ENCODE measurements around the gene MME.
"Not testable (repeated sequence)": the region's sequence is repeated elsewhere in the genome, so short reads cannot be mapped to it uniquely, and the experiment has no call there.

The MME gene

DNA sequence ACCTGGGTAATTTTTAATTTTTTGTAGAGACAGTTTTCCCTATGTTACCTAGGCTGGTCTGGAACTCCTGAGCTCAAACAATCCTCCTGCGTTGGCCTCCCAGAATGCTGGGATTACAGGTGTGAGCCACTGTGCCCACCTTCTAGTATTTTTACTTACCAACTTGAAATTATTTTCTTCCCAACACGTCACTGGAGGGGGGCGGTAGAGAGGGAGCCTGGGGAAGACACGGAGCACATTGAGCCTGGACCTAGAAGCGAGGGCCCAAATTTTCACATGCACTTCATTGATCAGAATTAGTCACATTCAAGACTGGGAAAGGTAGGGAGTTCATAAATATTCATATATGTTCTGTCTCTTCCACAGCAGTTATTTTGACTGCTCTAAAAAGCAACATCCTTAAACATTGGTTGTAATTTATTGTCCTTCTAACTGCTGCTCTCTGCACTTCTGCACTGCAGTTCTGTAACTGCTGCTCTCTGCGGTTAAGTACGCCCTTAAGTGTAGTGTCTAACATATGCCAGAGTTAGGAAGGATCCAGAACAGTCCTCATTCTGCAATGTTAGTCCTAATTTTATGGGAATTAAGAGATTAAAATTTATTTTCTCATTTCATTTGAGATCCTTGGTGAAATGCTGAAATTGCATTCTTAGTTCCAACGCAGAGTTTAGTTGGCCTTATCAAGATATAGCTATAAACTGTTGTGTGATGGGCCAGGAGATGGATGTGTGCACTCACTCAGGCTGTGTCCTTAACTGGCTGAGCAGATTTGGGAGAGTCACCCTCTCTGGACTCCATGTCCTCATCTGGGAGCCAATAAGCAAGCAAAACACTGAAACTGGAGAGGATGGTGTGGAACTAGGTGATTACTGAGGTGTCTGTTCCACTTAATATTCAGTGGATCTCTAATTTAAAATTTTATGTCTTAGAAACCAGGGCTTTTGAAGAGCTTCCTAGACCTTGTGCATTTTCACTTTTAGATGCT is 115.1 kb downstream of the MME start:
- no peak for DNase-seq

DNA sequence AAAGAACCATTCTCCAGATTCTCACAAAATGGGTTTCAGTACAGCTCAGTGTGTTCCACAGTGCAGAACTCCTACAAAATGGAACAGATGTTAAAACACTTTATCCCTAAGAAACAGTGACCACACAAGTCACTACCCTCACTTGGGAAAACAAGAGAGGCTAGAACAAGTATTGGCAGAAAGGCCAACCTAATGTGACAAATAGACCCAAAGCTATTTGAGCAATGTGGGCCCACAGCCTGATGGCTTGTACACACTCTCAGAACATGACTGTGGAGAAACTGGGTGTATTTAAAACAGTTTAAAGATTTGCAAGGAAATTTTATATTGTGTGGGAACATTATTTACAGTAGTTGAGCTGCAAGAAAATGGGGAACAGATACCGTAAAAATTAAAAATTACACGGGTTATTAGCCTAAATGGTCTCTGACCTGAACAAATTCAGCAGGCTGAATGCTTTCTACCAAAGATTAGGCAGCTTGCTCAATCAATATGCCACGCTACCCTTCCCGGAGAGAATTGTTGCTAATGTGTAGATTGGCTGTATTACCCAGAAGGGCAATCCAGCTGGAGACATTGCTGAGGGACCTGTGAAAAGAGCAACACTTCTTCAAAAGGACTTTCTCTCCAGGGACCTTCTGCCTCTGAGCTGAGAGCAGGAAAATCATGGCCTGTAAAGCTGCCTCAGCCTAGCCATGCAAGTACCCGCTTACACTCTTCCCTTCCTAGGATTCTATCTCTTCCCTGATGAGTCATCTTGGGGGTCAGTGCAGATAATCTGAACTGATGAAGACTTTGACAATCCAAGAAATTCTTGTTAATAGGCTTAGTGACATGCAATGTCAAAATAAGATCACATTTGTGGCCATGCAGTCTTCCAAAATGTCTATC is 116.3 kb downstream of the MME start:
- DNase-seq: no peak

DNA sequence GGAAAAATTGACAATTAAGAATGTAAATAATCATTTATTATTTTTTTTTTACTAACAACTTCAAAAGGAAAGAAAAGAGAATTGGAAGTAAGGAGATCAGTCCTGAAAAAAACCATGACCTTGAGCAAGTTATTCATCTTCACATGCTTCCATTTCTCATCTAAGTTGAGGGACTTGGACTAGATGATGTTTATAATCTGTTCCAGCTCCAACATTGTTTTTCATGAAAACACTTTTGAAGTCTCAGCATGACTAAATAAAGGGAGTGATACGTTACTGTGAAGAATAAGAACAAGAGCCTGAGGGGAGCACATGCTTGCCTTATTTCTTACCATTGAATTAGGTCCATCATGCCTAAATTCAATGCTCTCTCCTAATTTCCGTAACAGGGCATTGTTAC is 117.7 kb downstream of the MME start:
- no peak for DNase-seq

DNA sequence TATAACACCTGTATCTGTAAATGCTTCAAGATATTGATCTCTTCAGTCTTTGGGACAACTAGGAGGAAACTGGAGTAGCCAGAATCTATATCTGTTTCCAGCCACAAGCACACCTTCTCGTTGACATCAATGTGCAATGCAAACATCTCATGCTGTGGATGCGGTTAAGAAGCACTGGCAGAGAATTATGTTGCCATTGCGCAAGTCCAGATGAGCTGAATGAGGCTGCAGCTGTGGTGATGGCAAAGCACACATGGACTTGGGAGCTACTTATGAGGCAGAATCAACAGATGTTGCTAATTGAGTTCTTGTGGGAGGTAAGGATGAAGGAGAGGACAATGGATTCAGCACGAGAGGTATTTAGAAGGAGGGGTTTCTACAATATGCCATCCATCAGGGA is 122.5 kb downstream of the MME start:
- peak; percentile 52 for DNase-seq

DNA sequence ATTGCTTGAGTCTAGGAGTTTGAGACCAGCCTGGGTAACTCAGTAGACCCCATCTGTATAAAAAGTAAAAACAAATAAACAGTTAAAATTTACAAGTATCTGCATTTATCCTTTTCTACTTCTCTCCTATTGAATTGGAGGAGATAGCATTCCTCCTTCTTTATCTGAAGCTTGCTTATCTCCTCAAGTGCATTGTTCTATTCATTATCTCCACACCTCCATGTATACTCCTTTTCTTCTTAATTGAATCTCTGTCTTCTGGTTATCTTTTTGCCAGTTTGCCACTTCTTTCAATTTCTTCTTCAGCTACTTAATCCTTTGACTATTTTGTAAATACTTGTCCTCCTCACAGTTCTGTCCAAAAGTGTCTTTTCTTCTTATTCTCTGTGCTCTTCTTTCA is 124.7 kb downstream of the MME start:
- no peak for DNase-seq

DNA sequence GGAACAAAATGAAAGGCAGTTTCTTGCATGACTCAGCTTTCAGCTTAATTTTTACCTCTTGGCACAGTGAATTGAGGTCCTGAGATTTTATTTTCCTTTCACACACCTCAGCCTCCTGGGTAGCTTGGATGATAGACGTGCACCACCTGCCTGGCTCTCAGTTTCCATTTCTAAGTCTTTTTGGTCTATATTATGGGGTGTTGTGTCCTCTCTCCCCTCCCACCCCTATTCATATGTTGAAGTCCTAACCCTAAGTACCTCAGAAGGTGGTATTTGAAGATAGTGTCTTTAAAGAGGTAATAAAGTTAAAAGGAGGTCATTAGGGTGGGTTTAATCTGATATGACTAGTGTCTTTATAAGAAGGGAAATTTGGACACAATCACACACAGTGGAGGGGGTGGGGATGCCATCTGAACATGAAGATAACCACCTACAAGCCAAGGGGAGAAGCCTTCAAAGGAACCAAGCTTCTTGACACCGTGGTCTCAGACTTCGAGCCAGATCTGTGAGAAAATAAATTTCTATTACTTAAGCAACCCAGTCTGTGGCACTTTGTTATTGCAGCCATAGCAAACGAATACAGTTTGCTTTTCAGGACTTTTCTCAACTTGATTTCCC is 128.2 kb downstream of the MME start:
- DNase-seq: no peak

DNA sequence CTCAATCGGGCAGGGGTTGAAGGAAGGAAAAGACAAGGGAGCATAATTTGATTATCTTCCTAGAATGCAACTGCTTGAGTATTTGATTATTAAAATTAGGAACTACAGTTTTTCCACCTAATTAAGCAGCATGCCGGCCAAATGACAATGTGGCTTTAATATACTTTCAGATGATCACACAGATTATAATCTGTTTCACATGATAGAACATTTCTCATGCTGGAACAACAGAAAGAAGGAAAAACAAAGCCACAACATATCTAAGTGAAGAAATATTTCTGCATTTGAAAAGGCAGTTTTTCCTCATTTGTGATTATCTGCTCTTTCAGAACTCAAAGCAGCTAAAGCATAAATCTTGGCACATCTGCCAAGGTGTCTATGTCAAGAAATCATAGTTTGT is 130.6 kb downstream of the MME start:
- no peak for DNase-seq

DNA sequence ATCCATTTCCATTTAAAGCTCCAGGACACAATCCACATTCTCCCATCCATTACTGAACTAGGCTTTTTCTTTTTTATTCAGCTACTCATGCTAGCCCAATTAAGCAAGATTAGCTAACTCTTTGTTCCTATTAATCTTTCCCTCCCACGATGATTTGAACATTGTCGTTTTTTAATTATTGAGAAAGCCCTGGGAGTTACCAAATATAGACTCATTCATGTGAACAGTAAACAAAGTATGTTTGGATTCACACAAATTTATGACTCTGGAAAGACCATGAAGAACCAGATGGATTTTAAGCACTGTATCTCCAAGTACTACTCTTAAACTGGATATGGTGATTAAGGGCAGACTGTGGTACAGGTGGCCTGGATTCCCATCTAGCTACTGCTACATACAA is 131.1 kb downstream of the MME start:
- DNase-seq: no peak

DNA sequence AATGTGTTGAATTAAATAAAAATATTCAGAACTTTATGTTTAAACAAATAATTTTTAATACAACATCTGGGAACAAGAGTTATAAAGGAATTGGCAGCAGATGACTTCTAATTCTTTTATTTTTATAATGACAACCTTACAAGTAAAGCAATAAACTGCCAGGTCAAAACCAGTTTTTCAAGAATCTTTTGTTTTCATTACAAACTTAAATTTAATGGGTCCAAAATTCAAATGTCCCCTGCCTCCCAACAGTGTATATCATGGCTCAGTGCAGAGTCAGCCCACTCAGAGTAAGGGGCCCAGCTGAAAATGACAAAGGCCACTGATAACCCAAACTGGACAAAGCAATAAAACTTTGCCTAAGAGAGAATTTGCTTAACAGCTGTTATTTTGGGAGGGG is 131.8 kb downstream of the MME start:
- no peak for DNase-seq

DNA sequence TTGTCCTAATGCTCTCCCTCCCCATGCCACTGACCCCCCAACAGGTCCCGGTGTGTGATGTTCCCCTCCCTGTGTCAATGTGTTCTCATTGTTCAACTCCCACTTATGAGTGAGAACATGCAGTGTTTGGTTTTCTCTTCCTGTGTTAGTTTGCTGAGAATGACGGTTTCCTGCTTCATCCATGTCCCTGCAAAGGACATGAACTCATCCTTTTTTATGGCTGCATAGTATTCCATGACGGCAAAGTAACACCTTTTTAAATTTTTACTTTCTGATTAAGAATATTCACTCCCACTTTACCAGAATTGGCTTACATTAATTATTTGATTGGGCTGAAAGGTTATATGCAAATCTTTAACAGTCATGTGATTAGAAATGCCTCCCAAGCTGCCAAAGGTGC is 135.9 kb downstream of the MME start:
- DNase-seq: not testable (repeated sequence)

DNA sequence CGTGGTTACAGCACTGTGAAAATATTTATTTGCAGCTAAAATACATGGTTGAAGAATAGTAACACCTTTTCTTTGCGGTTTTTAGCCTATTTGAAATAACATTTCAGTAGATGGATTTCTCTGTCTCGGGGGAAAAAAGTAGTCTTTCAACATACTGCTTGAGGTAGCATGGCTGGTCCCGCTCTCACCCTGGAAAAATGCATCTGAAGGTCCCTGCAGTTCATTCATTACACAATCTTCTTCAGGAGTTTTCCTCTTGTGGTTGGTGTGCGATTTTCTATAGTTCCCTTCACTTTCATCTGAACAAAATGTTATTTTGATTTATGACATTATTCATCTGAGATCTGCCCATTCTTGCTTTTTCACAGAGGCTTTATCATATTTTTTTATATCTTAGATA is 137.5 kb downstream of the MME start:
- no peak for DNase-seq

DNA sequence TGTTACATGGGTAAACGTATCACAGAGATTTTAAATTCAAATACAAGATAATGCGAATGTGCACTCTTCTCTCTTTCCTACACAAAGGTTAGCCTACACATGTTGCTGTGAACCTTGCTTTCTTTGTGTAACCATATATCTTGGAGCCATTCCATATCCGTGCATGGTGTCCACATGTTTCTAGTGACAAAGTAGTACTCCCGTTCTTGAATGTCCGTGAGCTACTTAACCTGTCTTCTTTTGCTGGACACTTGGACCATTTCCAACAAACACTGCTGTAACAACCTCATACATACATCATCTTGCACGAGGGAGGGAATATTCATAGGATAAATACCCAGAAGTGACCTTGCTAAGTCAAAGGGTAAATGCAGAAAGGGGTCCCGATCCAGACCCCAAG is 138.3 kb downstream of the MME start:
- no peak for DNase-seq

DNA sequence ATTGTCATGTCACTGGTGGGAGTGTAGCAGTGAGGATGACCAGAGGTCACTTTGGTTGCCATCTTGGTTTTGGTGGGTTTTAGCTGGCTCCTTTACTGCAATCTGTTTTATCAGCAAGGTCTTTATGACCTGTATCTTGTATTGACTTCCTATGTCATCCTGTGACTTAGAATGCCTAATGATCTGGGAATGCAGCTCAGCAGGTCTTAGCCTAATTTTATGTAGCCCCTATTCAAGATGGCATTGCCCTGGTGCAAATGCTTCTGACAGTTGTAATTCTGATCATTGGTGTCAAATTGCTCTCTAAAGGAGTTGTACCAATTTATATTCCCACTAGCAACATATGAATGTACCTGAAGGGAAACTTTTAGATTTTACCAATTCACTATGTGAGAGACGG is 139.0 kb downstream of the MME start:
- no peak for DNase-seq

DNA sequence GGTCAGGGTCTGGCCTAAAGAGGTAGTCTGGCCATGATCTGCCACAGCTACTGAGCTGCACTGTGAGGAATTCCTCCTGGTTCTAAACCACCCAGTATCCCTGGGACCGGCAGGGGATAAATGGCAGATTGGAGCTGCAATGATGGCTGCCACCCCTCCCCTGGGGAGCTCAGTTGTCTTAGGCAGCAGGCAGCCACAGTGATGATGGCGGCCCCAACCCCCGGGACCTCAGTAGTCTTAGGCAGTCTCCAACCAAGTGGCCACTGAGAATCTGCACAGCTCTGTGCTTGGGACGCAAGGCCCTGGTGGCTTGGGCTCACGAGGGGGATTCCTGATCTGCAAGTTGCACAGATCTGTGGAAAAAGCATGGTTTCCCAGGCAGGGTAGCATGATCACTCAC is 145.3 kb downstream of the MME start:
- DNase-seq: no peak

DNA sequence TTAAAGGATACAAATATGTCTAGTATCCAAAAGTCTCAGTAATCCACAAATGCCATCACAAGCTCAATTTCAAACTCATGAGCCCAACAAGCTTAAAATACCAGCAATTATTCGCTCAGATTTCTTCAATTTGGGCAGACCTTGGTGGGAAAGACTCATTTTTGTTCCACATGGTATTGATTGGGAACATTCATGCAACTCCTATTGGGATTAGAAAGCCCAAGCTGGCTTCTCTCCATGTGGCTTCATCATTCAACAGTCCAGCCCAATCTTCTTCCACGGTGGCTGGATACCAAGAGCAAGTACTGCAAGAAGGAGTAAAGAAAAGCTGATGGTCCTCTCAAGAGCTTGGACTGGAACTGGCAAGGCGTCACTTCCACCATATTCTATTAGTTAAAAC is 147.0 kb downstream of the MME start:
- no peak for DNase-seq

DNA sequence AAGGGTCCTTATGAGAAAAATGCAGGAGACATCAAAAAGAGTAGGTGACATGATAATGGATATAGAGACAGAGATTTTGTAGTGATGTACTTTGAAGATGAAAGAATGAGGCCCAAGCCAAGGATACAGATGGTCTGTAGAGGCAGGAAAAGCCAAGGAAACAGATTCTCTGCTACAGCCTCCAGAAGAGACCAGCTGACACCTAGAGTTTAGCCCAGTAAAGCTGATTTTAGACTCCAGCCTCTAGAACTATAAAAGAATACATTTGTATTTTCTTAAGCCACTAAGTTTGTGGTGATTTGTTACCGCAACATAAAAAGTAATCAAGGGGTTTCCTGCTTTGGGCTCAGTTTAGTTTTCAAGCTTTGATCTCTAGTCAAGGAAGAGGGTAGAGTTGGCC is 148.6 kb downstream of the MME start:
- no peak for DNase-seq

DNA sequence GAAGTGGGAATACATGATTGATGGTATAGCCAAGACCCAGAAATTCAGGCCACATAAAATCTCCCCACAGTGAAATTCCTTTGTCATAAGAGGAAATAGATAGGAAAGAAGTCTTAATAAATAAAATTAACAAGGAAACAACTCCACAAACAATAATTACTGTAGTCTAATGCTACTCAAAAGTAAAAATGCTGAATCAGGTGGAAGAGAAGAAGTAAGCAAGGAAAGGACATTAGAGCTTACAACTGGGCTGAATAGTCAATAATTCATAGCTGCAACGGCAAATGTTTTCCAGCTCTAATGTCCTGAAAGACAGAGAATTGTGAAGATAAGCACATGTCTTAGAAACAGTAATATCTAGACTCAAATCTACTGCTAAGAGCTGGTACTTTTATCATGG is 149.0 kb downstream of the MME start:
- no peak for DNase-seq

DNA sequence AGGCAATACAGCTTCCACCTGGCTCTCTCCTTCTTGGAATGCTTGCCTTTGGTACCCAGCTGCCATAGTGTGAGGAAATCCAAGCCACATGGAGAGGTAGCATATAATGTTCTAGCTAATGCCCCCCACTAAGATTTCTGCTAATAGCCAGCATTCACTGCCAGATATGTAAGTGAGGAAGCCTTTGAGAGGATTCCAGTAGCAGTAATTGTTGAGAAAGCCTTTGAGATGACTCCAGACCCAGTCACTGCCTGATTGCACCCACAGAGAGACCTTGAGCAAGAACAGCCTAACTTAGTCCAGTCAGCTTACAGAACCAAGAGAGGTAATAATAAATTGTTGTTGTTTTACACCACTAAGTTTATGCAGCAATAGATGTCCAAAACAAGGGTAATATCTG is 150.3 kb downstream of the MME start:
- no peak for DNase-seq

DNA sequence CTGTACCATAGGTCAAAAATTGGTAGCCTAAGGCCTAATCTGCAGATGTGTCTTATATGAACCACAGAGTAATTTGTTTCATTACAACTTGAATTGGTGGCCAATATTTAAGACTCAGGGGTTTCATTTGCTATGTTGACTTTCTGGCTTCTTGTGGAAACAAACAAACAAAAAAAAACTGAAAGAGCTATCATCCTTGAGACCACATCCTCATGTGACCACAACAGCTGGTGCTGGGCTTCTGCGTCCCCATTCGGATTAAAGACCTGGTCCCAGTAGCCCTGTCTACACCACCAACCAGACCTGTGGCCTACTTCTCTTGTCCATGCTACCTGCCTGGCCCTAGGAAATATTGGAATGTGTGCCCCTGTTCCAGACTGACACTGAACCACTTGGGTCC is 151.7 kb downstream of the MME start:
- no peak for DNase-seq

DNA sequence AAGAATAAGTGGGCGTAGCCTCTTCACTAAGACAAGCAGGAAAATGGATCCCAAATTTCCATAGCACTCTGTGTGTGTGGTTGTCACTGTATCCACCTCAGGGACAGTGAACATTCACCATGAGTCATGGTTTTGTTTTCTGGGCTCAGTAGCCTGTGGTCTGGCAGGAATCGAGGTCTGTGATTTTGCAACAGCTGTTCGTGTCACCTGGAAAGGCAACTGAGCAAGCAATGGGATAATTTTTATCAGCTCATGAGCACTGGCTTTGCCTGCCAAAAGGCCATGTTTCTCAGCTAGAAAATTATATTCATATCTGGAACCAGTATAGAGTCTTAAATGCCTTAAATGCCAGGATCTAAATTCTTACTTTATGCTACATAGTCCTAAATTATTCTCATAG is 152.5 kb downstream of the MME start:
- peak; percentile 72 for DNase-seq

DNA sequence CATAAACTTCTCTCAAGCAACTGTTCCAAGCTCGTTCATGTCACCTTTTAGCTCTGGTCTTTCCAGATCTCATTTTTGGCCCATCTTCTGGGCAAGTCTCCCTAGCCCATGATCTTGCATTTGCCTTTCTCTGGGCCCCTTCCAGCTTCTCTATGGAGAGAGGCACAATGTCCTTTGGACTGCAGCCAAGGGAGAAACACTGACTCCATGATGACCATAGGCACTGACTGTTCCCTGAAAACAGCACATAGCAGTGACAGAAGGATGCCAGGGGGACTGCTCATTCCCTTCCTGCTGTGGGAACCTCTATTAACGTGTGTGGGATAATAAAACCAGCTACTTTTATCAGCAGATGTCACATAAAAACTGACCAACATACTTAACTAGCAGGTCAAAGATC is 153.1 kb downstream of the MME start:
- DNase-seq: peak; percentile 81
